ENCODE measurements around the gene OGDH.
"Not testable (repeated sequence)": the region's sequence is repeated elsewhere in the genome, so short reads cannot be mapped to it uniquely, and the experiment has no call there.

The OGDH gene

DNA sequence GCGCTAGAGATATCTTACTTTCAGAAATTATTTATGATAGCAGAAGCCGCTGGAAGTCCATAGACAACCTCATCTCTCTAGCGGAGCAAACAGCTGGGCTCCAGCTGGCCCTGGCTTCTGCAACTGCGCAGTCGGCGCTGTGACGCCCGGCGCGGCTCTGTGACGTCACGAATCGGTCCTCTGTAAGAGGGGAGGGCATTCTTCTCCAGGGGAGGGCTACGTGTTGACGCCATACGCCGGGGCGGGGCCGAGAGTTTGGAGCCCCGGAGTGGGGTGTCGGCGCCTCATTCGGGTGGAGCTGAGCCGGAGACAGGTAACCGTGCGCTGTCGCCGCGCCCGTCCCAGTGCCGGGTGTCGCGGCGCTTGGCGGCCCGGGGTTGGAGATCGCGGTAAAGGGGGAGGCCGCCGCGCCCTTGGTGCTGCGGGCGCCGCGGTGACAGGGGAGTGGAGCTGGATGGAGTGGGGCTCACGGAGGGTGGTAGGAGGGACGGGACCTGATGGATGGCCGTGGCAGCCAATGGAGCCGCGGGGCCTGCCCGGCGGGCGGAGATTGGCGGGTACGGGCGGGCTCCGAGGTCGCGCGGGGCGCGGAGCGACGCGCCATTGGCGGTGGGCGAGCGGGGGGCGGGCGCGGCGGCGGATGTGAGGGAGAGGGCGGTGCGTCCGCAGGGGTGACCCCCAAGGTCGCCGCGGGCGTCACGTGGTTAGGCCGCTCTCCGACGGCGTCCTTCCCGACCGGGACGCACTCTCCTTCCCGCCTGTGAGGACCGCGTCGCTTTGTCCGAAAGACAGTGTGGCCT lies at the start of gene OGDH:
Gene OGDH, plus strand, starts transcription at position 287 of the 800 bp plus-strand sequence. CDS start 17,717 bp downstream, outside the sequence.
- DNase-seq = peak; percentile 99

DNA sequence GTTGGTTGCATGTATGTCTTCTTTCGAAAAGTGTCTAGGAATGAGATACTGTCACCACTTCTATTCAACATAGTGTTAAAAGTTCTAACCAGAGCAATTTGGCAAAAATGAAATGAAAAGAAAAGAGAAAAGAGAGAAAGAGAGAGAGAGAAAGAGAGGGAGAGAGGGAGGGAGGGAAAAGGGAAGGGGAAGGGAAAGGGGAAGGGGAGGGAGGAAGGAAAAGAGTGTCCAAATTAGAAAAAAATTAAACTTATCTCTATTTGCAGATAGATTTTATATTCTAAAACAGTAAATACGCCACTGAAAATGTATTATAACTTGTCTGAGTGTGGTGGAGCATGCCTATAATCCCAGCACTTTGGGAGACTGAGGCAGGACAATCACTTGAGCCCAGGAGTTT lies 48.9 kb upstream of the OGDH start:
- no peak for DNase-seq

DNA sequence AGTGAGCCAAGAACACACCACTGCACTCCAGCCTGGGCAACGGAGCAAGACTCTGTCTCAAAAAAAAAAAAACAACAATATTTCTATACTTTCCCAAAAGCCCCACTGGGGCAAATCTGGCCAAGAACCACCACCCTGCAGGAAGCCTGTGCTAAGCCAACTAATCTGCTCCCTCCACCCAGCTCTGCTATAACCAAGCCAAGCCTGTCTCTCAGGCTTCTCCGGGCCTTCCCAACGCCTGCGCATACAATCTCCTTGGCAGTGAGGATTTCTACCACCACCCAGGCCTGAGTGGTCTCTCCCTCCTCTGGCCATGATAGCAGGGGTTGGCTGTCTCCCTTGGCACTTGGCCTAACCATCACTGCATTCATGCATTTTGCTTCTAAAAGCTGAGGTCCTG lies 46.9 kb upstream of the OGDH start:
- DNase-seq = no peak

DNA sequence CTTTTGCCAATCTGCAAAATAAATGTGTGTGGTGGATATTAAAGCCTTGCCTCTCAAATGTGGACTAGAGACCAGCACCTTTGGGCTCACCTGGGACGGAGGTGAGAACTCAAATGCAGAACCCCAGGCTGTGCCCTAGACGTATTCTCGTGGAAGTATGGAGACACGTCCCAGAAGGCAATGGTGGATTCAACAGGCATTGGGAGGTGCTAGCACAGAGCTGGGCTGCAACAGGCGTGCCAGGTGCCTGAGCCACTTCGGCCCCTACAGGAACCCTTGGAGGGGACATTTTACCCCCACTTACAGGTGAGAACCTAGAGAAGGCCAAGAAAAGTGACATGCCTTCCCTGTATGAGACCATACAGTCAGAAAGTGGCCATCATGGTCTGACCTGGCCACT lies 44.9 kb upstream of the OGDH start:
- no peak for DNase-seq

DNA sequence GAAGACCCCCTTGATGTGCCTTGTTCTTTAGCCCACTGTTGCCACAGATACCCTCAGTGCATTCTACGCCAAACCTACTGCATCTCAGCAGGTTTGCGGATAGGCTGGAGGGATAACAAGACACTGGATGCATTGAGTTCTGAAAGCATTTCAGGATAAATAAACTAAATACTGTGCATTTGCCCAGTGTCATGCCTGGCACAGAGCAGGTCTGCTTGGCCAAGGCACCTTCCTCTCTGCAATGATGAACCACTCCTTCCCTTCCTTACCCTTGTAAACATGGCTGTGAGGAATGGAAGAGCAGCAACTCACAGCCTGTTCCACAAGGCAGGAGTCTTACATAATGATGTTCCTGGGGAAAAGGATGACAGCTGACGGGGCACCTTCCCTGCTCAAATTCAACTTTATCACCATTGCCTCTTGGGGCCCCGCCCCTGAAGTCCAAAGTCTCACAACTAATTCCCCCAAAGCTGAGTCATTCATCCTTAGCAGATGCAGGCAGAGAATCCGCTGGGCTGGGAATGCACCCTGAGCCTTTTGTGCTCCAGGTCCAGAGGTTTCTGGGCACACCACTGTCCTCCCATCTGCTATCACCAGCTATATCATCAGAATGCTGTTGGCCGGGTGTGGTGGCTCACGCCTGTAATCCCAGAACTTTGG lies 44.3 kb upstream of the OGDH start:
- DNase-seq = no peak

DNA sequence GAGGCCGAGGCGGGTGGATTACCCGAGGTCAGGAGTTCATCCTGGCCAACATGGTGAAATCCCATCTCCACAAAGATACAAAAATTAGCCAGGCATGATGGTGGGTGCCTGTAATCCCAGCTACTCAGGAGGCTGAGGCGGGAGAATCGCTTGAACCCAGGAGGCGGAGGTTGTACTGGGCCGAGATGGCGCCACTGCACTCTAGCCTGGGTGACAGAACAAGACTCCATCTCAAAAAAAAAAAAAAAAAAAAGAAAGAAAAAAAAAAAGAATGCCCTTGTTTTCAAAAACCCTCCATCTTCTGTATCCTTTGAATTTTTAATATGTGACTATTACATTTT lies 43.8 kb upstream of the OGDH start:
- not testable (repeated sequence) for DNase-seq

DNA sequence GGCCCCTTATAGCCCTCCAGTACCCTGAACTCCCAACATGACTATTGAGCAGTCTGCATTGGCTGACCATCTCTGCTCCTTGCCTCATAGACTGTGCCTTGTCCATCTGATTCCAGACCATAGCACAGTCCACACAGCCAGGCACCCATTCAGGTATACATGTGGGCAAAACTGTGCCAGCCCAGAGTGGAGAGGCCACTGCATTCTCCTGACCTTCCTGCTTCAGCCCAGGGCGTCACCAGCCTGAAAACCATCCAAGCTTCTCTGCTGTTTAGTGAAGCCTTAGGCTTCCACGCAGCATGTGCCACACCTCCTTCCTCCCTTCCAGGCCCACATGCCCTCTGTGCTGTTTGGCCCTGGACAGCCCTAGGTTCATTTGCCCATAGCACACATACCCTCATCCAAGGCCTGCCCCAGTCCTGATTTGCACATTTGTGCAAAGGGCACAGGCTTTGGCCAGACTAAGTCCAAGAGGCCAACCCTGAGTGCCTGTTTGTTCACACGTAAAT lies 43.2 kb upstream of the OGDH start:
- DNase-seq = no peak

DNA sequence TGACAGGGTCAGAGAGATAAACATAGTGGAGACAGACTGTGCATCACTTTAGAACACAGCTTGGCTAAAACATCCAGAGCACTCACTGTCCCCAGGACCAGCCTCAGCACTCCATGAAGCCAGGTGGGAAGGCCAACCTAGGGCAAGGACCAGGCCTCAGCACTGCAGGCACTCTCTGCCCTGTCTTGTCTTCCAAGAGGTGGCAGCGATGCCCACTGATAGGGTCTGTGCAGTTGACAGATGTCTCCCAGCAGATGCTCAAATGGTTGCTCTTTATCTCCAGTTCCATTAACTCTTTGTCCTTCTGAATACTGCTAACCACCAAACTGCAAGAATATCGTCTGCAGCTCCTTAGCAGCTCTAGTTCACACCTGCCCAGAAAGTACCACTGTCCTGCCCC lies 41.8 kb upstream of the OGDH start:
- DNase-seq = no peak

DNA sequence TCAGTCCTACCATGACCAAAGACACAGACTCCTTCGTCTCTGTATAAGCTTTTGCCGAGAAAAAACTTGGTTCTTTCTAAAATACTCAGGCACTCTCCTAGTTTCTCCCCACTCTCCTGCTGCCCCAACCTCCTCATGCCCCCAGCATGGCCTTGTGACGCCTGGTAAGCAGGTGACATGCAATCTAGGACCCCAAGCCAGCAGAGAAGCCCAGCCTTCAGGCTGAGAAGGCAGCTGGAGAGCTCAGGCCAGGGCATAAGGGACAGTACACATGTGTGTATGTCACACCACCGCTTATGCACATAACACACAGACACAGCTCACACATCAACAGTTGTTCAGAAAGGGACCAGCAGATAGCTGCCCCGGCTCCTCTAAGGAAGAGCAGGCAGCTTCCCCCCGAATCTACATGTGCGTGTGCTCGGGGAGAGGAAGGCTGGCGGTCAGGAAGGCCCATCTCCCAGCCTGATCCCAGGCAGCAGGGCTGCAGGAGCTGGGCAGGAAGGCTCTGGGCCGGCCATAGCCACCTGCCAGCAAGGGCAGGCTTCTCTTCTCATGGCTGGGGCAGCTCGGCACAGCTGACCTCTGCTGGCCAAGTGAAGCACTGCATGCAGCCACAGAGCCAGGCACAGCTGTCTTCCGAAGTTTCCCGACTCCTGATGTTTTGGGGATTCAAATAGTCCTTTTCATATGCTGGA lies 41.2 kb upstream of the OGDH start:
- peak; percentile 49 to 61 for DNase-seq

DNA sequence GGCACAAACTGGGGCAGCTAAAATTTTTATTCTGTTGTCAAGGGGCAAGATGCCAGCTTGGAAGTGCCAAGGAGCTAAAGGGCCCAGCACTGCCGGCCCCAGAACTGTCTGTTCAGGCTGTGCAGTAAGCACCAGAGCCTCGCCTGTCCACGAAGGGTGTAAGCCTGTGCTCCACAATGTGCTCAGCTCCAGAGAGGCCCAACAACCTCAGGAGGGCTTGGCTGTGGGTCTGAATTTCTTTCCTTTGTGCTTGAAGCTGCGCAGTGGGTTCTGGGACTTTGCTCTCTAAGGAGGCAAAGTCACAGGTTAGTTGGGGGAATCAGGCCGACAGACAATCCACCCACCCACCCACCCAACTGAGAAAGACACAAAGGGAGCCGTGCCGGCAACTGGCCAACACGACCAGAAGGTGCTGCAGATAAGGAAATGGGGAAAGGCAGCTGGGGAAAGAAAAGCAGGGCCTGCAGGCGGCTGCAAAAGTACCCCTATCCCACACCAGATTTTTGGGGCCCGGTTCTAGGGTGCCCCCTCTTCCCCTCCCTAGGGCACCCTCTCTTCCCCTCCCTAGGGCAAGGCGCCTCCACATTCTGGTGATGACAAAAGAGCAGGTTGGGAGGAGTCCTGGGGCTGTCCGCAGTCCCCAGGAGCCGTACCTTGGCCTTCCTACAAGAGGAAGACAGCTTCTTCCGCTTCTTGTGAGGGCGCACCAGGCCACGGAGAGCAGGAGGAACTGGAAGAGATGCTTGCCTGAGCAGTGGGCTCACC lies 40.5 kb upstream of the OGDH start:
- no peak for DNase-seq

DNA sequence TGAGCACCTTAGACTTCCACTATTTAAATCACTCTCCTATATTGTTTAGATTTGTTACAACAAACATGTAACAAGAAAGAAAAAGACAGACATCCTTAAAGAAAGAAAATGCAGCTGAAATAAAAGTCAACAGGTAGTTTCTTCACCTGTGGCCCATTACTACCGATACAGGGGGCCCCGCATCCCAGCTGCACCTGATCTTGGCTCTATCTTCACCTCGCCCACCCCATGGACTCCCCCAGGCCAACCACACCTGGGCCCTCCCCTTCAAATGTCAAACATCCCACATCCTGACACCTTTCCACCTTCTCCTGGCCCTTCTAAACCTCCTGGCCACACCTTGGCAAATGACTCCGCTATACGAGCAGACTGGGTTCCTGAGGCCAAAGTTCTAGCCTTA lies 39.7 kb upstream of the OGDH start:
- no peak for DNase-seq

DNA sequence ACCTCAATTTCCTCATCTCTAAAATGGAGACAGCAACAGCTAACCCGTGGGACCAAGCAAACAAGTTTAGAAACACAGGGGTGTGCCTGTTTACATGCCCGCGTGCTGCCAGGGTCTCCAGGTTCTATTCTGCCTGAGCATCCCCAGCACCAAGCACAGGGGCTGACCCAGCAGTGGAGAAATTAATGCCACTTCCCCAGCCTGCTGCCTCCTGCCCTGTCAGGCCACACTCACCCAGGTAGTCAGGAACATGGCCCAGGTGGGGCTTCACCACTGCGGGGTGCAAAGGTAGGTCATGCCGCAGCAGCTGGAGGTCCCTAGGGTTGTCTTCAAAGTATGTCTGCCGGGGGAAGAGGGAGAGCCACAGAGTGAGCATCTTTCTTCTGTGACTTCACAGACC lies 38.5 kb upstream of the OGDH start:
- no peak for DNase-seq

DNA sequence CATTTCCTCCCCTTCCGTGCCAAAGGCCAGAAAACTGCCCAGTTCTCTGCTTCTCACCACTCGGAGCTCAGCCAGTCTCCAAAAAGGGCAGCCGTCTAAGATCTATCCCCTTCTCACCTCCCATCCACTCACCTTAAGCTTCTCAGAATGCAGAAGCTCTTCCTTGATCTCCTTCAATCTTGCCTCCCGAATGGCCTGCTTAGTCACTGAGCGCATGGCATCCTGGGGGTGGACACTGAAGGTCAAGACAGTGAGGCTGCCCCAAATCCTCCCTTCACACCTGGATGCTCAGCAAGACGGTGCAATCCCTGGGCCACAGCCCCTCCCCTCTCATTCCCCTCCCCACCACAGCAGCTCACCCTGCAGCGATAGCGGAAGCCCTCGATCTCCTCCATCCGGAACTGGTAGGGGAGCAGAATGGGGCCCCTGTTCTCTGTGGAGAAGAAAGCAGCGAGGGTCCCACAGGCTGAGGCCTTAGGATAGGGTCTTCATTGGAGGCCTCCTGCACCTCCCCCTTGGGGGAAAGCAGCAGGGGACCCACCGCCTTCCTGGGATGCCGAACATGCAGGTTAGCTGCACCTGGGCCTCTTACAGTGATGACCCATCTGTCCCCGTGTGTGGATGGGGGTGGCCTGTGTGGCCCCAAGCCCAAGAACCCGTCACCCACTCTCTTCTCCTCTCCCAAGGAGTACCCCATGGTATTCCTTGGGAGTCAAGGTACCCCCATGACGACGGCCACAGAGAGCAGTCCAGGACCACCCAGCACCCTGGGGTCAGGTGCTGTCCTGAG lies 37.5 kb upstream of the OGDH start:
- no peak for DNase-seq

DNA sequence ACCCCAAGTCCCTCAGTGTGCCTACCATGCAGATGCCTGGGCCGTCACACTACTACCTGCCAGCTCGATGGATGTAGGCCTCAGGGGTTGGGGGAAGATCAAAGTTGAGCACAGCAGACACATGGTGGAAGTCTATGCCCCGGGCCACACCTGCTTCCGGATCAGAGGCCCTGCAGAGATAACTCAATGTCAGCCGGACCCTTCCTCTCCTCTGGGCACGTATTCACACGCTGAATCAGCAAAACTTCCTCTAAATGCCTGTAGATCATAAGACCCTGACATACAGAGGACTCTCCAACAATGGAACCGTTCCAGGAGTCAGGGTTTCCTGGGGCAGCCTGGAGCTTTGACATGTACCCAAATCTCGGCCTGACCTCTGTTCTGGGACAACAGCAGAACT lies 36.5 kb upstream of the OGDH start:
- no peak for DNase-seq

DNA sequence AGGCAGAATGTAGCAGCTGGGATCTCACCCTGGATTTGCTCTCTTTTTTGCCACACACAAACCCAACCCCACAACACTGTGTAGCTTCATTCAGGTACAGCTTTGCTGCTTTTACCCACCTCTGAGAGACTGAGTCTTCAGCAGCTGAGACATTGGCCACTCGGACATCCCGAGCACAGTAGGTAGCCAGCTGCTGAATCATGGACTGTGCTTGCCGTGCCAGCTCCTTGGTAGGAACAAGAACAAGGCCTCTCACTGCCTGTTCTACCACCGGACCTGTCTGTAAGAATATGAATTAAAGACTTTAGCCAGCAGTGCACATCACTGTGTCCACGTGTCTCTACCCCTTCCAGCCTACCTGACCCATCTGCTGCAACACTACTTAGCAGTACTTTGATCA lies 33.7 kb upstream of the OGDH start:
- DNase-seq = no peak

DNA sequence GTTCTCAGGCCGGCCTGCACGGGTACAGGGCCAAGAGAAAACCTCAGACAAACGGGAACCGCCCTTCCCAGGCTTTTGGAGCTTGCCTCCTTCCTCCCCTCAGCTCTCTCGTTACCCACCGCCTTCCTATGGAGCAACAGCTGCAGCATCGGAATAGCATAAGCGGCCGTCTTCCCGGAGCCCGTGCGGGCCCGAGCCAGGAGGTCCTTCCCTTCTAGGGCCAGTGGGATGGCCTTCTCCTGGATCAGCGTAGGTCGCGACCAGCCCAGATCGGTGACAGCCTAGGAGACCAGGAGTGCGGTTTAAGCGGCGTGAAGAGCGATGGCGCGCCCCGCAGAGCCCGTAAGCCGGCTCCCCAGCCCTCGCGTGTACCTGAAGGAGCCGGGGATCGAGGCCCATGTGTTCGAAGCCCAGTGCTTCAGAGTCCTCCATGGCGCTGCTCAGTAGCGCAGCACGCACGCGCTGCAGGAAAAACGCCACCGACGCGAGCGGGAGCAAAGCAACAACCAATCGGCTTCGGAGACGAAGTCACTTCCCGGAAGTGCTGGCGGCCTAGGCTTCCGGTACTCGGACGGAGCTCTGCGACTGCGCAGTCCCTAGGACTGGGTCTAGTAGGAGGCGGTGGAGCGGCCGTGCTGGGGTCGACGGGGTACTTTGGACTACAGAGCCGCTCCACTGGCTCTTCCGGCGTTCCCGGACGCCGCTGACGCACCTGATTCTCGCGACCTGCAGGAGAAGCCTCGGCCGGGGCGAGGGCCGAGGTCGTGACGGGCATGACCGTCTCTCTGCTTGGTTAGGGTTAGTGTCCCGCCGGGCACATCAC lies 32.8 kb upstream of the OGDH start, which contains the start of gene DDX56:
Gene DDX56, minus strand, starts transcription at position 445 of the 823 bp plus-strand sequence. Its CDS starts 13 bp downstream, at position 432.
- DNase-seq = peak; percentile 90 to 93

DNA sequence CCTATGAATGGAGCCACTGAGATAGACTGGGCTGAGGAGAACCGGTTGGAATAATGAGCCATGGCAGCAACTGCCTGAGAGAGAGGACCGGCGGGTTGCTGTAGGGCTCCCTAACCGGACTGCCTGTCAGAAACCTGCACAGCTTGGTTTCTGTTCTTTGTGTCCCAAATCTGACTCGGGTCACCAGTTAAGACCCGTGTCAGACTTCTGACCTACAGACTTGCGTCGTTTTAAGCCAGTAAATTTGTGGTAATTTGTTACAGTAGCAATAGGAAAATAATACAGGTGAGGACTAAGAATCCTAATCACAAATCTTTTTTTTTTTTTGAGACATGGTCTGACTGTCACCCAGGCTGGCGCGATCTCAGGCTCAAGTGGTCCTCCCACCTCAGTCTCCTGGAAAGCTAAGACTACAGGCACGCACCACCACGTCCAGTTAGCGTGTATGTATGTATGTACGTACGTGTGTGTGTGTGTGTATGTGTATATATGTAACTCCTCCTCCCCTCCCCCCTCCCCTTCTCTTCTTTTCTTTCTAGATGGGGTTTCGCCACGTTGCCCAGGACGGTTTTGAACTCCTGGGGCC lies 32.0 kb upstream of the OGDH start:
- no peak for DNase-seq

DNA sequence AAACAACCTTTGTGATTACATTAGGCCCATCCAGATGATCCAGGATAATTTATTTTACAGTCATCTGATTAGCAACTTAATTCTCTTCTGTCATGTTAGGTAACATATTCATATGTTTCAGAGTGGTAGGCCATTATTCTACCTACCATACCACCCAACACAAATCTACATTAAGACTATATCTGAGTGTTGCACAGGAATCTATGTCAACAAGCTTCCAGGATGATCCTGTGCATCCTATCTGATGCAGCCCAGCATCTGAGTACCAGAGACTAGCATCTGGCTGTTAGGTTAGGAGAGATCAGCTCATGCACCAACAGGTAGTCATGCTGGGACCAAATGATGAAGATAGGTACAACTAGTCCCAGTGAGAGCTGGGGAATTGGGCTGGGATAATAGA lies 31.4 kb upstream of the OGDH start:
- DNase-seq = no peak

DNA sequence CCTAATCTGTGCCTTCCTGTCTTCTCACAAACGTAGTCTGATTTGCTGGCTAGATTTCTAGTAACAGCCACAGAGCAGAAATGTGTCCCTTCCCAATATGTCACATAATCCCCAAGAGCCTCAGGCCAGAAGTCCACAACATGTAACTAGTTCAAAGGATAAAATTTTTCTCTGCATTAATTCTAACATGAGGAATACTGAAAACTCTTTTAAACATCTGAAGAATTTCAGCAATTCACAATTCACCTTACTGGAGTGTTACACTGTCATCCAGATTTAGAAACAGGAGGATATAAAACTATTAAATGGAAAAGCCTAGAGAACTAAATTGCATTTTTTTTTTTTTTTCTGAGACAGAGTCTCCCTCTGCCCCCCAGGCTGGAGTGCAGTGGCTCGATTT lies 30.2 kb upstream of the OGDH start:
- no peak for DNase-seq

DNA sequence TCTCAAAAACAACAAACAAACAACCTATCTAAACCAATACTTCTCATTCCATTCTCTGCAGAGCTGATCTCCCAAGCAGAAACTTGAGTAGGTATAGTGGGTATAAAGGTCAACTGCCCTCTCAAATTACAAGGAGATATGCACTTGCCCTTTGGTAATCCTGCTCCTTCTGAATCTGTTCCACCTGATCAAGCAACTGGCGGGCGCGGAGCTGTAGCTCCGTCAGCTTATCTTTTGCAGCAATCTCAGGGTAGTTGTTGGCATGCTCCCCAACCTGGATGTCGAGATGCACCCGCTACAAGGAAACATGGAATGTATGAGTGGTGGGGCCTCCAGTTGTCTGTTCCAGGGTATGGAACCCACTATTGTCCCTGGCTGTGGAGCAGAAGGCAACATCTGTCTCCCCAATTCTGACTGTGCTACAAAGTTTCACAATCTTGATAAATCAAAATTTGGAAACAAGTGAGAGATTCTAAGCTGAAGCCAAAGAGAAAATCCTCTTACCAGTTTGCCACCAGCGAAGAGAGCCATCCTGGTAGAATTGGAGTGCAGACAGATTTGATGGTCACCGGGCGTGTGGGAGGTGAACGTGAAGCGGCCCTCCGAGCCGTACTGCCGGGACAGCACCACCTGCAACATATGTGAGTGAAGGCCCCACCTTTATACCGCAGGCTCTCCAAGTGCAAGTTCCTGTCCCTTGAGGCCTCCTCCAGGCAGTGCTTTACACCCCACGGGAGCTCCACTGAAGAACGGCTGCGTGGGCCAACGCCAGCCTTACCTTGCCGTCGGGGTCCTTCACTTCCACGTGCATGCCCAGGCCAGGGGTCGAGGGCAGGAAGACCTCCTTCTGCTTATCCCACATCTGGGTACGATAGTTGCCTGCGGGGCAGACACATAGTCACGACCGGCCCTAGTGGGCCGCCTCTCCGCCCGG lies 25.2 kb upstream of the OGDH start:
- DNase-seq = peak; percentile 35 to 38
